Fibroblast of peridontal ligament (primary cell): ENCODE data around the gene EIF4E1B.

Experiments used
- DNase-seq: peaks from one replicate; pipeline ENCODE4 v3.0.0-alpha.2; 2010; ENCODE audit errors: extremely low read depth

EIF4E1B gene

DNA sequence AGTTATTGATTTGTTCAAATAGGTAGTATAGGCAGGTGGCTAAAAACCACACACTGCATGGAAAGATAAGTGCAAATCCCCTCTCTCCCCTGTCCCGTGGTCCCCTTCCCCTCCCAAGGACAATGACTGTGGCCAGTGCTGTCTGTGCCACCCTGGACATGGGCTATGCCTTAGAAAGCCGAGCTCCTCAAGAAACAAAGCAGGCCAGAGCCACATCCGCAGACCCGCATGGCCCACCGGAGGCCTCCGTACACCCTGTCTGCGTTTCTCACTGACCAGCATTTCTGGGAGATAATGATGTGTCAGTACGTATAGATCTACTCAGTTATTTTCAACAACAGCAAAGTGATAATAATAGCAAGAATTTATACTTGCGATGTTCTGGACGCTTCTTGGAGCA is 33.1 kb downstream of the EIF4E1B start:
- no peak for DNase-seq

DNA sequence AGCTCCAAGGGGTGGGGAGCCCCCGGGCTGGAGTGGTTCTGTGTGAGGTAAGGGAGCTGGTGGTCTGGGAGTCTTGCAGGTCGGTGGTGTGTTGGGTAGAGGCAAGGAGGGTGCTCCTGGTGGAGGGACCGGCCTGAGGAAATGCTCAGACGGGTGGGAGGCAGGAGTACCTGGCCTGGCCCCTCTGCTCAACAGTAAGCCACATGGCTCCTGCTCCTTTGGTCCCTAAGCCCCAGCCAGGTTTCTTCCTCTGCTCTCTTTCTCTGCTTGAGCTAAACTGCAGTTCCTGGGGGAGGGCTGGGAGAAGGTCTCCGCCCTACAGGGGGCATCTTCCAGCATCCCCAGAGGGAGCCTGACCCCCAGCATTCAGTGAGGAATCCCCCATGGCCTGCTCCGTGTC is 34.0 kb downstream of the EIF4E1B start:
- no peak for DNase-seq

DNA sequence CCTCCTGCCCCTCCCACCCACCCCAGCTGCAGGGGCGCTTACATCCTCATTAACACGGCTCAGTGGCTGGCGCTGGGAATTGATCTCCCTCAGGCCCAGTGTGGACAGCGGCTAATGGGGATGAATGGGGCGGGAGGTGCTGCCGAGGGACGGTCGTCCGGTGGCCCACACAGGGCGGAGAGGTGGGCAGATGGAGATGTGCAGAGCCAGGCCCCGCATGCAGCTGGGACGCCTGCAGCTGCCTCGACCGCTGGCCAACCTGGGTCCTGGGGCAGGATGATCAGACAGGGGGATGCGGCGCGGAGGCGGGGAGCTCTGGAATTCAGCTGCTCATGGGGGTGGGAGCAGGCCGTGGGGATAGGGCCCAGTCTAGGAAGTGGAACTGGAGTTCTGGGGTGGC is 34.4 kb downstream of the EIF4E1B start:
- DNase-seq: no peak

DNA sequence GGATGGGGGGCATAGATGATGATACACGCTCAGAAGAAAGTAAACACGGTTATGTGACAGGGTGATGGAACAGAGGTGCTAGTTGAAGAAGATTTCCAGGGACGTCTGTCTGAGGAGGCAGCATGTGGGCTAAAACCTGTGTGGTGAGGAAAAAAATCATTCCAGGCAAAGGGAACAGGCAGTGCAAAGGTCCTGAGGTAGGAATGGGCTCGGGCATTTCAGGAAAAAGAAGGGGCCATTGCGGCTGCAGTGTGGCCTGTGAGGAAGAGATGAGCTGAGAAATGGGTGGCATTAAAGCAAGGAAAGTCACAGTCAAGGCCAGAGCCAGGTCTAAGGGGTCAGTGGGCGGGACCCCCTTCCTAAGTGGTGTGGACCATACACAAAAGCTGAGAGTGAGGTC is 35.0 kb downstream of the EIF4E1B start:
- no peak for DNase-seq

DNA sequence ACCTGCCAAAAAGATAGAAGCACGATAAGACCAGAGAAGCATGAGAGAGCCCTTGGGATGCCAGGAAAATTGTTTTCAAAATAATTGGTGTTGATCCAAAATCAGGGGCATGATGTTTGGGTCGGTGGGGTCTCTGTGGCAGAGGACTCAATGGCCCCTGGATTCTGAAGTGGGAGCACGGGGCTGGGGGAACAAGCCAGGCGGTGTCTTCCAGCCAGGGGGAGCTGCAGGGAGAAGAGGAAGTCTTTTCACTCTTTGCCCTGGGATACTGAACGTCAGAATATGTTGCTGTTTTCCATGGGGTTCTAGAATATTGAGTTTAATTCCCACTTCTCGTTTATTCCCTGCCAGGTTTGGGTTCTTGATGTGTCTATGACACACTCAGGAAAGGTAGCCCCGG is 37.2 kb downstream of the EIF4E1B start:
- no peak for DNase-seq

DNA sequence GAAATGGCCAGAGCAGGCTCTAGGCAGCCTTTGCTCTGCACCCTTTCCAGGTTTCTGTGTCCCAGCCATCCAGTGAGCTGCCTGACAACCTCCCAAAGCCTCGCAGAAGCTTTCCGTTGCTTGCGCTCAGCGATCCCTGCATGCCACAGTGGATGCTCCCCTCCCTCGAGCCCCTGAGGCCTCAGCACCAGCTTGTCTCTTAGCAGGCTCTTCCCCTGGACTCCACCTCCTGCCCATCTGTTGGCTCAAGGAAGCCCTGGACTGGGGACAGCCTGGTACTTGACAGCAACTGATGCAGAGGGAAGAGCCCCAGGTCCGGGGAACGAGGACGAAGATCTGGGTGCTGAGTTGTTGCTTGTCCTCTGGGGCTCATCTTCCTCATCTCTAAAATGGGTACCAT is 40.0 kb downstream of the EIF4E1B start:
- DNase-seq: no peak

DNA sequence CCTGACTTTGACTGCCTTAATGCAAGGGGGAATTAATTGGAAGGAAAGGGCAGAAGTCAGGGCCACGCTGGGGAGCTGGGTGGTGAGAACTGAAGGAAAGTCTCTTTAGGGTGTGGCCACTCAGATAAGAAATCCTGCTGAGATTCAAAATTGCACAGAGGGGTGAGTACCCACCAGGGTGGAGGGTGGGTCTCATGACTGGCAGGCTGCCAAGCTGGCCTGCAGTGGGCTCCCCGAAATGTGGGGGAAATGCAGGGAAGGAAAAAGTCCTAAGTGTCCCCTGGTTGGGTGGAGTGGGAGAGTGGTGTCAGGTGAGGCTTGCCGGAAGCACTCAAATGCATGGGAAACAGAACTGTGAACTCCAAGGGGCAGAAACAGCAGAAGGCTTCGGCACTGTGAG is 40.9 kb downstream of the EIF4E1B start:
- no peak for DNase-seq

DNA sequence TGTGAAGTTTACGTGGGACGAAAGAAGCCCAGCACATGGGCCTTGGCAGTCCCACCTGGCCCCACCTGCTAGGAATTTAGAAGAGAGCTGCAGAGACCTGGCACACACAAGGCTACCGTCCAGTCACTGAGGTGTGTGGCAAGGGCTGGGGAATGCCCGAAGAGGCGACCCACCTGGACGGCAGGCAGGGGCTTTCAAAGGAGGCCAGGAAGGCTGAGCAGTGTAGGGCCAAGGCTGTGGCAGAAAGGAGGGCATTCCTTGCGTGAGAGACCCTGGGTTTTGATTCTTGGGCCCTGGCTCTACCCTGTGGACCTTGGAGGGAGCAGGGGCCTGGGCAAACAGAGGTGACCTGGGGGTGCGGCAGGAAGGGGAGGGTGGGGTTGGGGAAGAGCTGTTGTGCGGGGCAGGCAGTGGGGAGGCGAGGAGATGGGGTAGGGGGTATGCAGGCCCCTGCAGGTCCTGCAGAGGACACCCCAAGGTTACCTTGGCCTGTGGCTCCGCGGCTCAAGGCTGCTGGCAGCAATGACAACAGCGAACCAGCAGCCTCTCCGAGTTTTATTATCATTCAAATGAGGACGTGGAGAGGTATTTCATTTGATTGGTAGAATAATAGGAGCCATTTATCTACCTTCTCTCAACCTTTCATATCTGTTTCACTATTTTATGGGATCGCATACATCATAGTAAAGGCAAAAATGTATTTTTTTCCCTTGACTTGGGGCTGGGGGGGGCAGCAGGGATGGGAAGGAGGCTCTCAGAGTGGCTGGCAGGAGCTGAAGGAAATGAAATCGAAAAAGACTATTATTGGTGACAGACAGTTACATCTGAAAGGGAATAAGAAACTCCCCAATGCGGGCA is 41.6 kb downstream of the EIF4E1B start:
- no peak for DNase-seq

DNA sequence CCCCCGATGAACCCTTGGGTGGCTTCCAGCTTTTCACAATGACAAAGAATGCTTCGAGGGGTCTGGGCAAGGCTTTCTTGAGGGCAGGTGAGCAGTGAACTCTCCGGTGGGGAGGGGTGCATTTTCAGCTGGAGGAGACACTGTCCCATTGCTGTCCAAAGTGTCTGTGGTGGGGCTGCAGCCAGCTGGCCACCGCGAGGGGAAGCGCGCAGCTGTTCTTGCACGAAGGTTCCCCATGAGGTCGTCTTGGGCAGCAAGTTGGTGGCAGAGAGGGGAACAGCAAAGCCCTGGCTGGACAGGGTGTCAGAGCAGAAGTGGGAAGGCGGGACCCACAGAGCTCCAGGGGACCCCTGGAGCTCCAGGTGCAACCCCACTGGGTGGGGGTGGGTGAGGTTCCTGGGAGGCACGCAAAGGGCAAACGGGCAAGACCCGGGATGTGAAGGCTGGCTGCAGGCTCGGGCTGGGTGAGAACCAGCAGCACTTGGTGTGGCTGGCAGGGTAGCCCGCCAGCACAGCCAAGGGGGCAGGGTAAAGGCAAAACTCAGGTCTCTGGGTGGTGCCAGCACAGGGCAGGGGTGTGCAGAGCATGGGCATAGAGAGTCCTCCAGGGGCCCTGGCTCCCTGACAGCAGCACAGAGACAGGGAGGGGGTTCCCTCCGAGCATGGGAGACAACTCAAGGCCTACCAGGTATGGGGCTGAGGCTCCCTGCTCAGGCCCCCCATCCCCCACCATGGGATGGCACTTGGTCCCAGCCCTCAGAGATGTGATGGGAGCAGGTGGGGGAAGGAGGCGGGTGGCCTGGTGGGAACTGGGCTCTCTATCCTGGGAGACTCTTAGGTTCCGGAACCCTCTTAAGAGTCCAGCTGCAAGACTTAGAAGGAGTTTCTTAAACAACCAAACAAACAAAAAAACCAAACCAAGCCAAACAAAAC is 43.4 kb downstream of the EIF4E1B start:
- DNase-seq: no peak

DNA sequence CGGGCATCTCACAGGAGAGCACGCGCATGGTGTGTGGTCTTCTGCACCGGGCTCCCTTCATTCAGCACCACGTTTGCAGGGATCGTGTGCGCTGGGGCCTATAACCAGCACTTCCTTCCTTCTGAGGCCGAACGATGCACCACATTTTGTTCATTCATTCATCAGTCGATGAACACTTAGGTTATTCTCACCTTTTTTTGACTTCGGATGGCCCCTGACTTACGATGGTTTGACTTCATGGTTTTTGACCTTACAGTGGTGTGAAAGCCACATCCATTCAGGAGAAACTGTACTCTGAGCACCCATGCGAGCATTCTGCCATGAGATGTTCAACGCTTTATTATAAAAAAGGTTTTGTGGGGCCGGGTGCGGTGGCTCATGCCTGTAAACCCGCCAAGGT is 44.3 kb downstream of the EIF4E1B start:
- no peak for DNase-seq

DNA sequence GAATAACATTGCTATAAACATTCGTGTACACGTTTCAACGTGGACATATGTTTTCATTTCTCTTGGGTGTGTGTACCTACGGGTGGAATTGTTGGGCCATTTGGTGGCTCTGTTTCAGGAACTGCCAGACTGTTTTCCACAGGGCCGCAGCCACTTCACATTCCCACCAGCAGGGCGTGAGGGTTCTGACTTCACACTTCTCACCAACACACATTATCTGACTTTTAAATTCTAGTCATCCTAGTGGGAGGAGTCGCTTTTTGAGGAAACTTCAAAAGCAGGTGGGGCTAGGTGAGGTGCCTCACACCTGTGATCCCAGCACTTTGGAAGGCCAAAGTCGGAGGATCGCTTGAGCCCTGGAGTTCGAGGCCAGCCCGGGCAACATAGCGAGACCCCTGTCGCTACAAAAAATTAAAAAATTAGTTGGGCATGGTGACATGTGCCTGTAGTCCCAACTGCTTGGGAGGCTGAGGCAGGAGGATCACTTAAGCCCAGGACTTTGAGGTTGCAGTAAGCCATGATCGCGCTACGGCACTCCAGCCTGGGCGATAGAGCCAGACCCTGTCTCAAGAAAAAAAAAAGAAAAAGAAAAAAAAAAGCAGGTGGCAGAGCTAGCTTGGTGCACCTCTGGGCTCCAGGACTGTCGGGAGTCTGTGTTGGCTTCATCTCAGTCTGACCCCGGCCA is 45.3 kb downstream of the EIF4E1B start:
- no peak for DNase-seq

DNA sequence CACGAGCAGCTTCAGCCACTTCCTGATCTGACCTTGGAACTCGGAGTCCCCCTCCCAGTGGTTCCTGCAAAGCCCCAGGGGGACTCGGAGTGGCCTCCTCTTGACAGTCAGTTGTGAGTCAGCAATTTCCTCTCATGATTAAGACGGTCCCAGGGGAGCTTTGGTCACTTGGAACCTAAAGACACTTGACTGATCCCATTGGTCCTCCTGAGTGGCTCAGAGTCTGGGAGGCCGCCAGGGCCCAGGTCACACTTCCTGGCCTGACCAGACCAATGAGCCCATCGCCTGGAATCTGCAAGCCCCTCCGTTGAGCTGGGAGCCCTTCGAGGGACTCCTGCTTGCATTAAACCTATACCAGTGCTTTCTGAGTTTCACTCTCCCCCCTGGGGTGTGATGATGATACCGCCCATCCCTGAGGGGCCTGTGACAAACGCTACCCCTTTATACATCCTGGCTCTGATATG is 45.9 kb downstream of the EIF4E1B start:
- DNase-seq: peak; percentile 32

DNA sequence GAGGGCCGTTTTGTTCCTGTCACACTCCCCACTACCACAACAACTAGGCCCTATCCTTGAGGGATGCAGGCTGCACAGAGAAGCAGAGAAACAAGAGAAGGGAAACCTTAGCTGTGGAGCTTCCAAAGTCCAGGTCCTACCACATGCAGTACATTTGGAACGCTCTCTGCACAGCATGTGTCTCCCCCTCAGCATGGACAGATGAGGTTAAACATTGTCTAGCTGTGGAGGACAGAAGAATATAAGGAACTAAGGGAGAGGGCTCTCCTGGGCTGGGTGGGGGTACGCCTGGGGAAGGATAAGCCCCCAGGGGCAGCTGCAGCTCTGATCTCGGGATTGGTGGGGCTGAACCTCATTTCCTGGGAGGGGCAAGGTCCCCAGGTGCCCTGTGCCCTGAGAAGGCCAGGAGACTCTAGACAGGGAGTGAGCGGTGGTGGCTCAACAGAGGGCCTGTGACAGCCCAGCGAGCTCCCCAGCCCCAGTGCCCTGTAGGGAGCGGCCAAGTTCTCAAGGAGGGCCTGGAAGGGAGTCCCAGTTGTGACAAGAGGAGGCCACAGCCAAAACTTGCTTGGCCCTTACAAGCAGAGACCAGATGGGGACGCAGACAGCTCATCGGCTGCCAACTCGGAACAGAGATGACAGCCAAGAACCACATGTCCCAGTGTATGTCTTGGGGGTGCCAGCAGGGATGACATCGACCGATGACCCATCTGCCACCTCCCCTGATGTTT is 46.9 kb downstream of the EIF4E1B start:
- DNase-seq: no peak

DNA sequence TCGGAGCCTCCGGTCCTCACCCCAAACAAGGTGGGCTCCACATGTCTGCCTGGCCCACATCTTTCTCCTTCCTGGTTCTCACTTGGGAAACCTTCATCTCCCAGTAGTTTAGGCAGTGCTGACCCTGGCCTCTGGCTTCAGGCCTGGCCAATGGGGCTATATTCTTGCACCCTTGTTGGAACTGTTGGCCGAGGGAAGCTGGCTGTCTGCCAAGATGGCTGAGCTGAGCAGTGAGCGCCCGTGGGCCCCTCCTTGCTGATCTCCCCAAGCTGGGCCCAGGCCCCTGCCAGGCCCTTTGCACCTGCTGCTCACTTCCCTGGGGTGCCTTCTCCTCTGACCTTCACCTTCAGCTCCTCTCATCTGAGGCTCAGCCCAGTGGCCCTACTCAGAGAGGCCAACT is 48.1 kb downstream of the EIF4E1B start:
- no peak for DNase-seq

DNA sequence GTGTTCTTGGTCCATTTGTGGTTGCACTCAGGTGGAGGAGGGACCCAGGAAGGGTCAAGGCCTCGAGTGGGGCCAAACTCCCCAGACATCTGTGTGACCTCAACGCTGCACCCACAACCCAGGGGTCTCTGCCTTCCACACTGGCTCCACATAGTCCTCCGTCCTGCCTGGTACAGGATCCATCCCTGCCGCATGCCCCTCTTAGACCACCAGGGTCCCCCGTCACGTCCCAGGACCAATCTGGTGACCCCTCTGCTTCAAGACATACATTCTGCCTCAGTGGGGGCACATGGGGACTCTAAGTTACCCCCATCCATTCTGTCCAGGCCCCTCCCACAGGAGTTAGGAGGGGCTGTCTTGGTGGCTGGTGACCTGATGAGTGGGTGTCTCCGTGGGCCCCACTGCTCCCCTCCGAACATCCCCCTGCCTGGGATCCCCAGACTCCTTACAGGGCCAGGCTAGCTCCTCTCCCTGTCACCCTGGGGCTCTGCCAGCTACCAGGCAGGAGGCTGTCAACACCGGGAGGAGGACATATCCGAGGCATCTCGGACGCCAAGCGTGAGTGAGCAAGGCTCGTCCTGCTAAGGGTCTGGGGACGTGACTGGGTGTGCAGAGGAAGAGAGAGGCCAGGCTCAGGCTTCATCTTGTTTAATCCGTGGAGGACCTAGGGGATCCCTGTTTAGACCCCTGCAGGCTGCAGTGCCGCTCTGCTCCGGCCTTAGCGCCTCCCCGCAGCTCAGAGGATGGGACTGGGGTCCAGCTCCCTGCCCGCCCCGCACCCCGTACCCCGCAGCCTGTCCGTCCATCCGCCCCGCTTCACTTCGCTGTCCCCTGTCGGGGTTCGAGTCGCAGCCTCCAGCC is 49.1 kb downstream of the EIF4E1B start:
- DNase-seq: no peak

DNA sequence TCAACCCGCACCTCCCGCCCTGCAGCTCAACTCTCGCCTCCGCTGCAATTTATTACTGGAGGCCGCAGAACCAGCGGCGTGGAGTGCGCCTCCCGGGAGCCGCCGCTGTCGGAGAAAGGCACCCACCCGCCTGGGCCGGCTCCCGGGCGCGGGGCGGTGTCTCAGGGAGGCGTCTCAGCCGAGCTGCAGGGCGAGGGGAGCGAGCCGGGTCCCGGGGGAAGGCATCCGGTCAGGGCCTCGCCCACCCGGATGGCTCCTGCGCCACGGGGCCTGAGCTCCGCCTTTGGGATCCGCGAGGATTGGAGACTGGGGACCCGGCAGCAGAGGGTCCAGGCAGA is 49.7 kb downstream of the EIF4E1B start:
- no peak for DNase-seq

DNA sequence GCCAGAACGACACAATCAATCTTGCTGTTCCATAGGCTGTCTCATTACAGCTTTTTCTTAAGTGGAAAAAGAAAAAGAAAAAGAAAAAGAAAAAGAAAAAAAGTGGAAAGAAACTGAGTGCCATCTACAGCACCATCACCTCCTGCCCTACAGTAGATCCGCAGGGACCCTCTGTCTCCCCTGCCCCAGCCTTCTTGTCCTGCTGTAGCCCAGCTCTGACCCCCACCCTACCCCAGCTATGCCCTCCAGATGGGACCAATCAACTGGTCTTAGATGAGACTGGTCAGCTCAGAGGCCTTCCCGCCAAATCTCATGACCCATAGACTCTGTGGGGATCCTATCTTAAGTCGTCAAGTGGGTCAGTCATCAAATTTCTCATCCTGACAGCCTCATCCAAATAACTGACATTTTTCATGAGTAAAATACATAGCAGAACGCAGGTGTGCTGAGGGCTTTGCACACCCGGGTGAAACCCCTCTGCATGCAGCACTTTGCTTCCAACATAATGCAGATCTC is 51.6 kb downstream of the EIF4E1B start:
- no peak for DNase-seq

DNA sequence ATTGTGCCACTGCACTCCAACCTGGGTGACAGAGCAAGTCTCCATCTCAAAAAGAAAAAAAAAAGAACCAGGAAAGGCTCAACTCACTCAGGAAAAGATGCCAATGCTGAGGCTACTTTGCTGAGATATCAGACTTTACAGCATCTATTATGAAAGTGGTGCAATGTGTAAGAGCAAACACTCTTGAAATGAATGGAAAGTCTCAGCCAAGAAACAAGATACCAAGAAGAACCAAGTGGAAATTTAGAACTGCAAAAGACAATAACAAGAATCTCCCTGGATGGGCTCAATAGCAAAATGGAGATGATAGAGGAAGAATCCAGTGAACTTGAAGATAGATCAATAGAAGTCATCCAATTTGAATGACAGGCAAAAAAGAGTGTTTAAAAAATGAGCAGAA is 54.5 kb downstream of the EIF4E1B start:
- DNase-seq: no peak

DNA sequence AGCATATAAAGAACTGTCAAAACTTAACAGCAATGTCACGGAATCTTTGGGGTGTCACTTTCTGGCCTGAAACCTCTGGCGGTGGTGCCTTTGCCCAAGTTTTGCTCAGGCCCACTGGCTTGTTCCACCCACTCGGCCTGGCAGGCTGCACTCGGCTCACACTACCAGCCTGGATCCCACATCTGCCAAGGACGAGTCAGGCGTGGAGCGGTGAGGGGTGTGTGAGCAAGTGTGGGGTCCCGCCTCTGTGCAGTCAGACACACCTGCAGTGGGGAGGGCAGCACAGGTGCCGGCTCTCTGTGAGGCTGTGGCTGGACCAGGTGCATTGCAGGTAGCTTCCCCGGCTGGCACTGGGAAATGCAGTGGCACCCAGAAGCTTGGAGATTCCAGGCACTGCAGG is 56.8 kb downstream of the EIF4E1B start:
- no peak for DNase-seq

DNA sequence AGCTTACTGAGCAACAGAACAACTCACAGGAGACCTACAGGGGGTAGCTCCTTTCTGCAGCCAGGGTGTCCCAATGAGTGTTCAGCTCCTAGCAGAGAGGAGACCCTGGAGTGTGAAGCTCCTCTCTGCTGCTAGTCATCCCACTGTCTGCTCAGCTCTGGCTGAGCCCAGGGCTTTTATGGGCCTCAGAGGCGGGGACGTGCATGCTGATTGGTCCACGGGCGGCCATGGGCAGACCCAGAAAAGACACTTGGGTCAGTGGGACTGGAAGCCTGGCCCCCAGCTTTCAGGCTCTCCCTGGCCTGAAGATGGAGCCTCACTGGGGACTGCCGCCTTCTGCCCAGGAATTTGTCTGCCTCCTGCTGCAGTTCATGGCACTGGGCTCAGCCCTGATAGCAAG is 57.4 kb downstream of the EIF4E1B start:
- no peak for DNase-seq

DNA sequence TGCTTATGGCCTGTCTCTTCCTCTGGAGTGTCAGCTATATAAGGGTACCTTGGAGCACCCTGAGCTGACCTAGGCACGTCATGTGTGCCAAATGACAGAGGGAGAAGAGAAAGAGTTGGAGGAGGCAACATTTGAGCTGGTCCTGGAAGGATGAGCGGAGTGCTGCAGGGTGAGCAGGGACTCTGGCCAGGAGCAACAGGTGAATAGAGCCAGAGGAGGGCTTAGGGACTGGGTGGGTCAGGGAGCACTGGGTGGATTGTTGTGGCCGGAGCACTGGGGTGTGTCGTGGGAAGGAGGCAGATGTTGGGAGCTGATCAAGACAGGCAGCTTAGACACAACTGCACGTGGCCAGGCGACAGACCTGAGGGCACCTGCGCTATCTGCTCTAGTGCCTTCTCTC is 60.4 kb downstream of the EIF4E1B start:
- no peak for DNase-seq
